GM12864 (cell line): ENCODE results near the gene P2RY12.

Experiments used
- DNase-seq: peaks from one replicate; pipeline ENCODE4 v3.0.0-alpha.2; 2011; ENCODE audit warnings: low read depth
- H3K4me3 ChIP-seq: 2 replicates; pipeline ENCODE4 v1.5.1; 2011; ENCODE audit warnings: mild to moderate bottlenecking, low read depth, low read length, control low read depth
- TF ChIP-seq, protein P1 (sequence below): IDR thresholded peaks from 2 replicates; pipeline ENCODE4 v1.5.1; 2011; ENCODE audit warnings: low read depth, mild to moderate bottlenecking, moderate library complexity, low read length, control low read depth, inconsistent platforms; ENCODE audit errors: missing control alignments

The P2RY12 gene

DNA sequence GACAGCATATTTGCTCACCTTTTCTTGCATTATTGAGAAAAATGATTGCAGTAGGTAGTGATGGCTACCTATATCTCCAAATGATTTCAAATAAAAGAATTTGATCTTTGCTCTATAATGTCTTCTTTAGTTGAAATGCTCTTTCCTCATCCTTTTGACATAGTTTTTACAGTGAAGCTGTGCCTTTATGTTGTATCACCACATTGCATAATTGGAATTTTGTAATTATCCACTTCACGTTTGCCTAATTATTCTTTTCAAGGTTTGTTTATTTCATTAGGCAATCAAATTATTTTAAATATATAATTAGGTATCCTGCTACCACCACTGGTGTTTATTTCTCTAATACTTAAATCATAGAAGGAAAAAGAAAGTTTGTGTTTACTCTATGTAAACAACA lies 33.9 kb downstream of the P2RY12 start:
- DNase-seq: no peak
- TF ChIP-seq, protein P1, sequence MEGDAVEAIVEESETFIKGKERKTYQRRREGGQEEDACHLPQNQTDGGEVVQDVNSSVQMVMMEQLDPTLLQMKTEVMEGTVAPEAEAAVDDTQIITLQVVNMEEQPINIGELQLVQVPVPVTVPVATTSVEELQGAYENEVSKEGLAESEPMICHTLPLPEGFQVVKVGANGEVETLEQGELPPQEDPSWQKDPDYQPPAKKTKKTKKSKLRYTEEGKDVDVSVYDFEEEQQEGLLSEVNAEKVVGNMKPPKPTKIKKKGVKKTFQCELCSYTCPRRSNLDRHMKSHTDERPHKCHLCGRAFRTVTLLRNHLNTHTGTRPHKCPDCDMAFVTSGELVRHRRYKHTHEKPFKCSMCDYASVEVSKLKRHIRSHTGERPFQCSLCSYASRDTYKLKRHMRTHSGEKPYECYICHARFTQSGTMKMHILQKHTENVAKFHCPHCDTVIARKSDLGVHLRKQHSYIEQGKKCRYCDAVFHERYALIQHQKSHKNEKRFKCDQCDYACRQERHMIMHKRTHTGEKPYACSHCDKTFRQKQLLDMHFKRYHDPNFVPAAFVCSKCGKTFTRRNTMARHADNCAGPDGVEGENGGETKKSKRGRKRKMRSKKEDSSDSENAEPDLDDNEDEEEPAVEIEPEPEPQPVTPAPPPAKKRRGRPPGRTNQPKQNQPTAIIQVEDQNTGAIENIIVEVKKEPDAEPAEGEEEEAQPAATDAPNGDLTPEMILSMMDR: no peak
- no peak overlapping the region for H3K4me3 ChIP-seq

DNA sequence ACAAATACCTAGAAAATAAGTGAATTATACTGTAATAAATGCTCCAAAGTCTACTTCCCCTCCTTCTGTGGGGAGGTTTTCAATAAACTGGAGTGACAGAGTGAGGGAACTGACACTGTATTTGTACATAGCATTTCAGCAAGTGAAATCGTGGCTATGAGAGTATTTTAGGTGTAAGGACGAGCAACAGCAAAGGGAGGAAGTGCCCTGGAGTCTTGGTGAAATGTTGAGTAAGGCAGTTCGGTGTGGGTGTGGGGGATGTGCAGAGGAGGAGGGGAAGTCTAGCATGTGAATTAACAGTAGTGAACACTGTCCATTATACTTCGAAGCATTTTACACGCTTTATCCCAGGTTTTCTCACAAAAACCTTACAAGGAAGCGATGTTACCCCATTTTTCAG lies 37.1 kb downstream of the P2RY12 start:
- DNase-seq: no peak
- no peak overlapping the region for H3K4me3 ChIP-seq
- TF ChIP-seq, protein P1: no peak

DNA sequence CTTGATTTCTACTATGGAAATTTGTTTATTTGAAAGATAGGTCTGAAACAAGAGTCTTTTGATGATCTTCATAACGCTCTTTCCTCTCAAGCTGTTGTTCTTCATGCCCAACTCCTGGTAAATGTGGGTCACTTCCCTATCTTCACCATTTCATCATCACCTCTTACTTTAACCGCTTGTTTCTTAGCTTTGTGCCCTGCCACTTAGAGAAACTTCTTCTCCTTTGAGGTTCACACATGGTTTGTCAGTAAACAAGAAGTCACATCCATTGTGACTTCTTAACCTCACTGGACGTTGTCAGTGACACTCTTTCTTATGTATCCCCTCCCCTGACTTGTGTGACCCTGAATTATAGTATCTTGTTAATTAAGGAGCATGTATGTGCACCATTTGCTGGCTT lies 38.3 kb downstream of the P2RY12 start:
- no peak for DNase-seq
- no peak overlapping the region for H3K4me3 ChIP-seq
- TF ChIP-seq, protein P1: no peak

DNA sequence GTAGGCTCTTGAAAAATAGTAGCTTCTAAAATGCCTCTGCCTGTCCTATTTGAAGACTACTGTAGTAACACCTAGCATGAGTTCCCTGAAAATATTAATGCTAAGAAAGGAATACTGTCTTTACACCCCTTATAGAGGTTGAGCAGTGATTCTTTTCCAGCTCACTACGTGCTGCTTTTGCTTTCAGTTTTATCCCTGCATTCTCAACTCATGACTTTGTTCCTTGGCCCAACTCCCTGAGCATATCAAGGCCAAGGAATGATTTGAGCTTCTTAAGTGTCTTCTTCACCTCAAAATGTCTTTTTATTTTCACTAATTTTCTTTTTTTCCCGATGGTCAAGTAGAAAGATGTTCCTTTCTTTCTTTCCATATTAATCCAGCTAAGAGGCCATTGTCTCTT lies 38.7 kb downstream of the P2RY12 start:
- H3K4me3 ChIP-seq: no peak overlapping the region
- no peak for DNase-seq
- TF ChIP-seq, protein P1: no peak

DNA sequence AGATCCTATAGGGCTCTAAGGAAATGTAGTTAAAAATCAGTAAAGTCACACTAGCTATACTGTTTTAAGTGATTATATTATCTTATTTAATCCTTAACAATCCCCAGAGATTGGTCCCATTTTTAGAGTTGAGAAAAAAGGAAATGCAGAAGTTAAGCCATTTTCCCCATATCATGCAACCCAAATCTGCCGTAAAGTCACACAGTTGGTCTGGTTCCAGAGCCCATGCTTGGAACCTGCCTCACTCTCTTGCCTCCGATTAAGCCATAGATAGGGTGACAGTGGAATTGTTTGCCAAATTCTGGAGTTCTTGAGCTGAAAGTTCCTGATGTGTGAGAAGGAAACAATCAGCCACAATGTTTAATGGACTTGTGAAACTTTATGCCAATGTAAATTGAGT lies 52.9 kb downstream of the P2RY12 start:
- H3K4me3 ChIP-seq: no peak overlapping the region
- no peak for DNase-seq
- TF ChIP-seq, protein P1: no peak

DNA sequence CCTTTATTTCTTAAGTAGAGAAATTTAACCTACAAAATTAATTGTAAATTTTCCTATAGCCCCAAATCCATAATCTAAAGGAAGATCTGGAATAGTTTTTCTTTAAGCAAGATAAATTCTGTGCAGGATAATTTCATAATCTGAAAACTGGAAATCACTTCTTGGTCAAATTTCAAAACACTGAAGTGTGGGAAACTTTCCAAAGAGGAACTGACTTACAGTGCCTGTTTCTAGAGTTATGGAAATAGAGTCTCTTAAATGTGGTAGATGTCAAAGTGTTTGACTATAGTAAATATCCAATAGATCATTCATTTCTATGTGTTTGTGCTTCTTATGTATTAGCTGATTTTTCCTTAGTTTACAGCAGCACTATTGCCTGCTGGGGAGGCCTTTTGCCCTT lies 53.7 kb downstream of the P2RY12 start:
- no peak for DNase-seq

DNA sequence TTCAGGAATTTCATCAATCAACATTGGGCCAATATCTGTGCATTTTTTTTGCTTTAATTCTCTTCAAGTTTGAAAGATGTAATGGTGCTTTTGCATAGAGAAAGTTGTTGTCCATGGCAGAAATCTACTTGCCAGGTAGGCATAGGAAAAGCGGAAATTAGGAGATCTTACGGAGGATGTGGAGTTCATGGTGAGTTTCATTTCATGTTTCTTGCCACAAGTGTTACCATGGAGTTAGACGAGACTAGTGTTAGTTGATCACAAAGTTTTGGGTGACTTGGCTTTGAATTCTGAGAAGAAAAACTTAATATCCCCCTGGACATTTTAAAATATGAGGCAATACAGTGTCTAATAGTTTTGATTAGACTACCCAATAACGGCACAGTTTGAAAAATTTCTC lies 54.2 kb downstream of the P2RY12 start:
- H3K4me3 ChIP-seq: no peak overlapping the region
- no peak for DNase-seq
- TF ChIP-seq, protein P1: no peak

More for the DNA sequence above, 53.7 kb downstream of the P2RY12 start:
- TF ChIP-seq, protein P1: no peak
- no peak overlapping the region for H3K4me3 ChIP-seq
